NCI-H748 (cell line): ENCODE data around the gene ANAPC2.

ENCODE experiments used
- DNase-seq: peaks from one replicate; lab custom pipeline; 2025; ENCODE audit not compliant: unreplicated experiment; lab: John Stamatoyannopoulos, UW

Gene ANAPC2

GRCh38 chr9:137178201-137178938, 10.0 kb downstream of the ANAPC2 start:
- no peak for DNase-seq

GRCh38 chr9:137176302-137177182, 11.8 kb downstream of the ANAPC2 start:
- DNase-seq = peak; percentile 63

- no peak for DNase-seq
Observed at GRCh38 chr9:137175345-137175961, 12.9 kb downstream of the ANAPC2 start.

GRCh38 chr9:137174722-137175293, 13.6 kb downstream of the ANAPC2 start:
- DNase-seq = peak; percentile 25

- no peak for DNase-seq
Observed at GRCh38 chr9:137173796-137174664, 14.3 kb downstream of the ANAPC2 start.

GRCh38 chr9:137172901-137173795, 15.2 kb downstream of the ANAPC2 start:
- no peak for DNase-seq

GRCh38 chr9:137171149-137171900, 17.0 kb downstream of the ANAPC2 start:
- DNase-seq = no peak

- DNase-seq = no peak
Observed at GRCh38 chr9:137170486-137171148, 17.7 kb downstream of the ANAPC2 start.

GRCh38 chr9:137169896-137170358, 18.4 kb downstream of the ANAPC2 start, which contains the start of gene LRRC26:
Gene LRRC26 (minus strand): TSS chr9:137170051. CDS start chr9:137169943, 108 bp downstream.
- DNase-seq = no peak

GRCh38 chr9:137168904-137169856, 19.2 kb downstream of the ANAPC2 start:
- peak; percentile 96 for DNase-seq

- no peak for DNase-seq
Observed at GRCh38 chr9:137168573-137168903, 19.8 kb downstream of the ANAPC2 start.

- DNase-seq = peak; percentile 76
Observed at GRCh38 chr9:137167747-137168572, 20.4 kb downstream of the ANAPC2 start.

- peak; percentile 38 for DNase-seq
Observed at GRCh38 chr9:137167277-137167746, 21.0 kb downstream of the ANAPC2 start.

- DNase-seq = no peak
Observed at GRCh38 chr9:137166380-137167229, 21.8 kb downstream of the ANAPC2 start.

GRCh38 chr9:137165250-137165836, 23.0 kb downstream of the ANAPC2 start:
- no peak for DNase-seq
